HG02610 (cell line): Measurements from ENCODE around the gene PCP4.

ENCODE experiments used
- ATAC-seq: cut with Tn5 transposase; IDR thresholded peaks from one replicate; pipeline ENCODE4 v1.9.1; 2021; ENCODE audit warnings: mild to moderate bottlenecking, moderate library complexity; ENCODE audit not compliant: unreplicated experiment

PCP4 gene

DNA sequence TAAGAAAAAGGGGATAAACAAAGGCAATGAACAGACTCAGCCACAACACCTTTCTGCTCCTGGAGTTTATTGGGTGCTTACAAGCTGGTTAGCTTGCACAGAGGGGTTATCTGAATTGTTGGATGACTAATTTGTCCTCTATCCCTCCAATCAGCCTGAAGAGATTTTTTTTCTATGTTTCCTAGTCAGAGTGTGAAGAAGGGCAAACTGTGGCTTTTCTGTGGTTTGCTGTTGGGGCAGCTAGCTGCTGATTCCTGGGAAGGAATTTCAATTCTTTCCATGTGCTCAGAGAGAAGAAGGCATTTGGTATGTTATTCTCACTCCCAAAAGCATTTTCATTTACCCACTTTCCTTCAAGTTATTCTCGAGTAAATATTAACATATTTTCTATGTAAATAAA lies 48.6 kb downstream of the PCP4 start:
- ATAC-seq: no peak

DNA sequence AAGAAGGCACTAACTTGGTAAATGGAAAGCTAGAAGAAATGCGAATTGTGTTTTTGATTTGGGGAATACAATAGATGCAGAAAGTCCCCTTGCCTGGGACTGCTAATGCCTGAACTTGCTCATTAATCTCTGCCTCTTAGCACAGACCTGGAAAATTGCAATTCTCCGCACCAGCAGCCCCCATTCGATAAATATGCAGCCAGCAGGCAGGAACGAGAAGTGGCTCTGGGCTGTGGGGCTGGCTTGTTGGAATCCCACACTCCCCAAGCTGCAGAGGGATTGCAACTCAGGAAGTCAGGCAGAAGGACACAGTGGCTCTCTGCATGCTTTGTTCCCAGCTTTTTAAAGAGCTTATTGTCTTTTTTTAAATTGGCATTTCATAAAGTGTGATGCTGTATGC lies 51.3 kb downstream of the PCP4 start:
- ATAC-seq: no peak

DNA sequence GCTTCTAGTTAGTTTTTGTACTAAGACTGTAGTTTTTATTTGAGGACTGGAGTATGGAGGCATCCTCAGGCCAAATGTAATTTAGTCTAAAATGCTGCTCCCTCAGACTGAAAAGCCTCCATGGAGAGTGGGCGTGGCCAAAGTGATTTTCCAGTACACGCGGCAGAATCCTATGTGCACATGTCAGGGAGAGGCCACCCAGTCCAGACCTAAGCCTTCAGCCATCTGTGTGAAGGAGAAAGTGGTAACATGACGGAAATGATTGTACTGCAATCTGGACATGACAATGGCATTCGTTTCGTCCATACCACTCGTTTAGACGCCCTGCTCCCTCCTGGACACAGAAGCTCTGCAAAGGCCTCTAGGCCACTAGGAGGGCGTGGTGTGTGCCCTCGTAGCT lies 56.2 kb downstream of the PCP4 start:
- ATAC-seq: no peak

DNA sequence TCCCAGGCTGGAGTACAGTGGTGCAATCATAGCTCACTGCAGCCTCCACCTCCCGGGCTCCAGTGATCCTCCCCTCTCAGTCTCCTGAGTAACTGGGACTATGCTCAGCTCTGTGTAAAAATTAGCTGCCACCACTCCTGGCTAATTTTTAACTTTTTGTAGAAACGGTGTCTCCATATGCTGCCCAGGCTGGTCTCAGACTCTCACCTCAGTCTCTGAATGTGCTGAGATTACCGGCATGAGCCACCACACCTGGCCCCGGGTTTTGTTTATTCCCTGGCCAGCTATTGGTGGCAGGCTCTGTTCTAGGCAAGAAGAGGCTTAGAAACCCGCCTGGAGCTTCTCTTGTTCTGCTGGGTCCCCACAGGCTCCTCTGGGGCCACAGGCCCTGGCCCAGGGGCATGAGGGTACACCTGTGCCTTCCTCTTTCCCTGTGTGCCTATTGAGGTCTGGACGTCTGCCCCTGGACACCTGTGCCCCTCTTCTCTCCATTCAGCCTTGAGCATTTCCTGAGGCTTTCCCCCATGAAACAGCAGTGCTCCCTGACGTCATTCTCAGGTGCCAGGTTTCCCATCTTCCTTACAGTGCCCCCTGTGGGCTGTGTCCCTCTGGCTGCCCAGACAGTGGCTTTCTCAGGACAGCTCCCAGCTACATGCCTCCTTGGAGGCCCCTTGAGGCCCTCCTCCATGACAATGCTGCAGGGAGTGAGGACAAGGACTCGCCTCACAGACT lies 57.5 kb downstream of the PCP4 start:
- ATAC-seq: no peak

DNA sequence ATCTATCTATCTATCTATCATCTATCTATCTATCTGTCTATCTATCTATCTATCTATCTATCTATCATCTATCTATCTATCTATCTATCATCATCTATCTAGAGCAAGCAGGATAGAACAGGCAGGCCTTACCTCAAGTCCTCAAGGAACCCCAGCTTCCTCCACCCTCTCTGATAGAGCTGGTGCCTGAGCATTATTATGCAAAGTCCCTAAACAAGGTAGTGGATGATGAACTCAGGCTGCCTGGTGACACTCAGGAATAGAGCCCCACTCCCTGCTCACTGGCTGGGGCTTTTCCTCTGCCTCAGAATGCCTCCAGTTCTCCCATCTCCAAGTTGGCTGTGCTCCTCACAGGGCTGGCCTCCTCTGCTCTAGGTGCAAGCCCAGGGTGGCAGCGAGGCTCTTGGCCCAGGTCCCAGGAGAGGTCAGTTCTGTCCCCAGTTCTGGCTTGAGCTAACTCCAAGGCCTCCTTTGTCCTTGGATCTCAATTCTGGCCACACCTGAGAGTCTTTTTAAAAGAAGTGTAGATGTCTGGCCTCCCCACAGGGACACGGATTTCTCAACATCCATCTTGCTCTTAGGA lies 60.2 kb downstream of the PCP4 start:
- no peak for ATAC-seq

GRCh38 chr21:39932335-39932734 lies 65.1 kb downstream of the PCP4 start:
- no peak for ATAC-seq

DNA sequence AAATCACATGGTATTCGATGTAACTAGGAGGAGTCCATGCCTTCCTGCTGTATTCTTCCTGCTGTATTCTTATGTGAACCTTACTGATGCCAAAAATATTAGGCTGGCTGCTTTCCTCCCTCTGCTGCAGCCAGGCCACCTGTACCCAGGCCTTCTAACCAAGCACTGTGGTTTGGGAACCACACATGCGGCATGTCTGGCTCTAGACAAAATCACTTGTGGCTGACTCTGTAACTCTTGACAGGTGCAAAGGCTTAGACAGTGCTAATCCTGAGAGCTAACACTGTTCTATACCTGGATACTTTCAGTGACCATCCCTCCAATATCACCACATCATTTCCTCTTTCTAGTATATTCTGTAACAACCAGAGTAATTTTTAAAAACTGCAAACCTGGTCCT lies 67.7 kb downstream of the PCP4 start:
- ATAC-seq: no peak

- ATAC-seq: no peak
Observed at GRCh38 chr21:39935716-39936115, 68.5 kb downstream of the PCP4 start.

DNA sequence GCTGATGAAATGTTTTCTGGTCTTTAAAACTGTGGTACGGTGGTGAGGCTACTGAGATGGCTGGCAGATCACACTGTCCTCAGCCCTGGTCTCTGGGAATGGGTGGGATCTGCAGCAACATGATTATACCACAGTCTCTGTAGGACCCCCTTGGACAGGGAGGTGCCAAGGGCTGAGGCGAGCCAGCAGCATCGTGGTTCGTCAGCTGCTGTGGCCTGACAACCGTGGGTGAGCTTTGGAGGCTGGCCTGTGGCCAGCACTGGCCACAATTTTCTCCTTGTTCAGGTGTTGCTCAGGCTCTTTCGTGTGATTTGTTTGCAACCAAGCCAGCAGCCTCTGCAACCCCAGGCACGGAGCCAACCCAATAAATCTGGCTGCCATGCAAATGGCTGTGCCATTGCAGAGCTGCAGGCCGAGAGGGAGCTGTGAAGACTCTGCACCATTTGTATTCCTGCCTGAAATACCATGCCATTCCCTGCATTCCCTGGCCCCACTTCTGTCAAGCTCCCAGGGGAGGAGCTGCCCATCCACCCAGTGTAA lies 70.9 kb downstream of the PCP4 start:
- ATAC-seq: no peak

DNA sequence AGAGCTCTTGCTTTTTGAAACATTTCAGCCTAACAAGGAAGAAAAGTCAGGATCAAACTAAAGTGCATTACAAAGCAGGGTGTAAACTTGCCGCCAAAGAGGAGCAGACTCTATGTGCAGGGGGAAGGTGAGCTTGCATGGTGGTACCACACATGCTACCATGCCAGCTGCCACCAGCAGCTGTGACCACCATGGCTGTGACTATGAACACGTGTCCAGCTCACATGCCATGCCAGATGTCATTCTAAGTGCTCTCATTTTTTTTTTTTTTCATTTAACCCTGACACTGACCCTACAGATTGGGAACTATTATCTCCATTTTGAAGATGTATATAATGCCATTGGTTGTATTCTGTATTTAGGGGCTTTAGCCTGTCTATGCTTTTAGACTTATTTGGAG lies 79.0 kb downstream of the PCP4 start:
- ATAC-seq: no peak

GRCh38 chr21:39947031-39947430 lies 79.8 kb downstream of the PCP4 start:
- ATAC-seq: no peak

GRCh38 chr21:39951183-39952101 lies 84.2 kb downstream of the PCP4 start:
- ATAC-seq: no peak

GRCh38 chr21:39952265-39952664 lies 85.0 kb downstream of the PCP4 start:
- no peak for ATAC-seq

DNA sequence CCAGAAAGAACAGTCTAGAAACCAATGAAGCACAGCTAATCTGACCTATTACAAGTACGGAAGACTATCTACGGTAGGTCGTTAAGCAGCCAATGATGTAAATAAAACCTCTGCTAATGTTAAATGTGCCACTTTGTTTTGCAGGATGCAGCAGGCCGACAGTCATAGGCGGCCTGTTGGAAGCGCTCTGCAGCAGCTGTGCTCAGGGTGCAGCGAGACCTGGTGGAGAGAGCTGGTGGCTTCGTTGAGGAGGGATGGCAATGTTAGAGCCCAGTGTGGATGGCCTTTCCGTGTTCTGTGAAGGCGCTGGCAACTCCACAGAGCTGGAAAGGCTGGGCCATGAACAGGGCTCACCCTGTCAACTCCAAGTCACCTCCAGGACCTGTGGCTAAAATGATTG lies 87.3 kb downstream of the PCP4 start:
- no peak for ATAC-seq

- no peak for ATAC-seq
Observed at GRCh38 chr21:39955326-39955725, 88.1 kb downstream of the PCP4 start.

GRCh38 chr21:39956586-39956985 lies 89.3 kb downstream of the PCP4 start:
- no peak for ATAC-seq

DNA sequence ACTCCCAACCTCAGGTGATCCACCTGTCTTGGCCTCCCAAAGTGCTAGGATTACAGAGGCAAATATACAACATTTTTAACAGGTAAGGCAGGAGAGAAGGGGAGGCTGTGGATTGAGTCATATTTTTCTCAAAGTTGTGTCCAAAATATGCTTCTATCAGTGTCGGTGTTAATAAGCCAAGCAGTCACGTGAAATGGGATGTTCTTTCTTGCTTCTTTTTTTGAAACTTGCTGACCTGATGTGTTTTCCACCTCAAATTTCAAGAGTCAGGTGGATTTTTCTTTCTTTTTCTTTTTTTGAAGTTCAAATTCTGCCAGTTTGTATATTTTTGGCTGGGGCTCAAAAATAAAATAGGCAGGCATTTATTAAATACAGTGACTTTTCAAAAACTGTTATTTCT lies 91.5 kb downstream of the PCP4 start:
- no peak for ATAC-seq

- ATAC-seq: no peak
Observed at GRCh38 chr21:39961251-39961650, 94.0 kb downstream of the PCP4 start.

- no peak for ATAC-seq
Observed at GRCh38 chr21:39965026-39965425, 97.8 kb downstream of the PCP4 start.

DNA sequence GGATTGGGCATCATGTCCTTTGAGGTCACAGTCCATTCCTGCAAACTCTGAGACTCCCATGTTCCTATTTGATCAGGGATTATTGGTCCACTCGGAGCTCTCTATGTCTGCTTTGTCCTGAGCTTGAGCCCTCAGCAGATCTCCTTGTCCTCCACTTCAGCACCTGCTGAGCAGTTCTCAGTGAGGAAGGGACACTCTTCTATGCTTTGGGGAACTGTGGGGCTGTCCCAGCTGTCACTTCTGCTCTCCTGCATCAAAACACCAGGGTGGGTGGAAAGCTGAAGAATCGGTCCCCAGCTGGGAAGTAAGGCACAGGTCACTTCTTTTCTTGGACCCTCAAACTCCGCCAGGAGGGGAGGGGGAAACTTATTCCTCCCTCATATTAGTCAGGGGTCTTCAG lies 99.5 kb downstream of the PCP4 start:
- no peak for ATAC-seq

- ATAC-seq: no peak
Observed at GRCh38 chr21:39968010-39968409, 100.8 kb downstream of the PCP4 start.
